ENCODE measurements around the gene NRARP. TPM values are rescaled to one million over a fixed set of nuclear protein-coding genes. Genes with fewer than 3 reads are reported as not detected.

NRARP gene
- polyA plus RNA-seq, 1 experiment = 0.17 TPM

- H3K36me3 ChIP-seq (ENCODE audit: control insufficient read depth, insufficient read depth, low read length) = peaks cover 18% of the 10 kb centered on the region
- DNase-seq (ENCODE audit: low read depth) = no peak
- no peaks in the 10 kb centered on the region for H3K27me3 ChIP-seq (ENCODE audit: control insufficient read depth, insufficient read depth, low read length)
- TF ChIP-seq CTCF (IDR thresholded peaks at IDR 0.05; ENCODE audit: insufficient read depth, low read depth, low read length) = no peak
- no peak overlapping the region for H3K4me3 ChIP-seq (ENCODE audit: low read depth, low read length)
- ChIA-PET CTCF (interaction anchor here (1.2 kb wide), 1 partner anchor 11 kb away, joined by 3 read pairs; no protein-coding TSS in a partner anchor), POLR2A (no interaction called here)
These were observed 29.6 kb downstream of the NRARP start for GRCh38 chr9:137272241-137273094.

- ChIA-PET POLR2A (no interaction called here), CTCF (no interaction called here)
- TF ChIP-seq CTCF (IDR thresholded peaks at IDR 0.05; ENCODE audit: insufficient read depth, low read depth, low read length) = no peak
- H3K27me3 ChIP-seq (ENCODE audit: control insufficient read depth, insufficient read depth, low read length) = no peaks in the 10 kb centered on the region
- H3K36me3 ChIP-seq (ENCODE audit: control insufficient read depth, insufficient read depth, low read length) = peaks cover 22% of the 10 kb centered on the region
- DNase-seq (ENCODE audit: low read depth) = no peak
- H3K4me3 ChIP-seq (ENCODE audit: low read depth, low read length) = no peak overlapping the region
These were observed 30.4 kb downstream of the NRARP start for GRCh38 chr9:137271696-137272076.

GRCh38 chr9:137270929-137271695 is 31.0 kb downstream of the NRARP start:
- H3K4me3 ChIP-seq (ENCODE audit: low read depth, low read length) = no peak overlapping the region
- no peak for TF ChIP-seq CTCF (IDR thresholded peaks at IDR 0.05; ENCODE audit: insufficient read depth, low read depth, low read length)
- DNase-seq (ENCODE audit: low read depth) = no peak
- POLR2A ChIA-PET = no interaction called here
- CTCF ChIA-PET = no interaction called here
- H3K27me3 ChIP-seq (ENCODE audit: control insufficient read depth, insufficient read depth, low read length) = no peaks in the 10 kb centered on the region
- H3K36me3 ChIP-seq (ENCODE audit: control insufficient read depth, insufficient read depth, low read length) = peaks cover 23% of the 10 kb centered on the region

GRCh38 chr9:137269231-137269772 is 32.8 kb downstream of the NRARP start:
- POLR2A ChIA-PET = no interaction called here

More at GRCh38 chr9:137269231-137269772, 32.8 kb downstream of the NRARP start:
- CTCF ChIA-PET = interaction anchor here (0.7 to 1.3 kb wide), 3 partner anchors 28 to 403 kb away, joined by 3 to 4 read pairs (median 3); no protein-coding TSS in a partner anchor
- peaks cover 31% of the 10 kb centered on the region for H3K36me3 ChIP-seq (ENCODE audit: control insufficient read depth, insufficient read depth, low read length)
- no peak for TF ChIP-seq CTCF (IDR thresholded peaks at IDR 0.05; ENCODE audit: insufficient read depth, low read depth, low read length)
- peak; percentile 51 for DNase-seq (ENCODE audit: low read depth)
- H3K4me3 ChIP-seq (ENCODE audit: low read depth, low read length) = no peak overlapping the region
- H3K27me3 ChIP-seq (ENCODE audit: control insufficient read depth, insufficient read depth, low read length) = no peaks in the 10 kb centered on the region

All from BJ (cell line).